ENCODE data around the gene TMSB4X.
A peak's percentile ranks its signal among the peaks of the same experiment; 100 is the strongest.

TMSB4X gene

DNA sequence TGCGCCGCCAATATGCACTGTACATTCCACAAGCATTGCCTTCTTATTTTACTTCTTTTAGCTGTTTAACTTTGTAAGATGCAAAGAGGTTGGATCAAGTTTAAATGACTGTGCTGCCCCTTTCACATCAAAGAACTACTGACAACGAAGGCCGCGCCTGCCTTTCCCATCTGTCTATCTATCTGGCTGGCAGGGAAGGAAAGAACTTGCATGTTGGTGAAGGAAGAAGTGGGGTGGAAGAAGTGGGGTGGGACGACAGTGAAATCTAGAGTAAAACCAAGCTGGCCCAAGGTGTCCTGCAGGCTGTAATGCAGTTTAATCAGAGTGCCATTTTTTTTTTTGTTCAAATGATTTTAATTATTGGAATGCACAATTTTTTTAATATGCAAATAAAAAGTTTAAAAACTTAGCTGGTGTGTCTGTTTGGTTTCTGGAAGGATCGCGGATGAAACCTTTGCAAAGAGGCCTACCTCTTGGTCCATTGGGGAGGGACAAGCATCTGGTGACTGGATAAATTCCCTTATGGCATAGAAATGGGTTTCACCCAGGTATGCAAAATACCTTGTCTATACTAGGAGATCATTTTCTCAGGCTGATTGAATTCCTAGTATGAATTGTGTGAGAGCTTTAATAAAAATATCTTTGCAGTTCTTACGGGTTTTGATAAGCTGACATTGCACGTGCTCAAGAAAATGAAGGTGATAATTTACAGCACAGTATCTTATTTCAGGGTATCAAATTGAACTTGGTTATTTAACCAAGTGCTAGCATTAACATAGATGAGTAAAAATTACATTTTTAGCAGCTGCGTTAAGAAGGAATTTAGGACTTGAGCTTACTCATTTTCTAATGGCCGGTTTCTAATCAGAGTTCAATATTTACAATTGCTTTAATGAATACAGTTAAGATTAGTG lies 2.2 kb downstream of the TMSB4X start:
- DNase-seq = peak; percentile 8

DNA sequence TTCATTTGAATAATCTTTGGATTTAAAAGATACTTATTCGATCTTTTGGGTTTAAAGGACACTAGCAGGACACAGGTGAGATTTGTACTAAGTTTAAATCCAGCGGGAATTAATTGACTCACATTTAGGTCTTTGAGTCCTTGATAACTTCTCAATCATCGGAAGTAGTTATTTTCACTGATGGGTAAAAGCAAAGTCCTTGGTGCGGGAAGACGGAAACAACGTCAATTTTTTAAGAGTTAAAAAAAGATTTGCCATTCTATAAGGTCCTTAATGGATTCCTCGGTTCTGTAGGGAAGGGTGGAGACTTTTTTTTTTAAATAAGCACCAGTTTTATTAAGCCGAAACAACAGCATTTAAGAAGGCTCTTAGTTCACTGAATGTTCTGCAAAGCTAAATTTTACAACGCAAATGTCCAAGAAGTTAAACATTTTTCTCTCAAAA lies 2.9 kb downstream of the TMSB4X start:
- no peak for DNase-seq

DNA sequence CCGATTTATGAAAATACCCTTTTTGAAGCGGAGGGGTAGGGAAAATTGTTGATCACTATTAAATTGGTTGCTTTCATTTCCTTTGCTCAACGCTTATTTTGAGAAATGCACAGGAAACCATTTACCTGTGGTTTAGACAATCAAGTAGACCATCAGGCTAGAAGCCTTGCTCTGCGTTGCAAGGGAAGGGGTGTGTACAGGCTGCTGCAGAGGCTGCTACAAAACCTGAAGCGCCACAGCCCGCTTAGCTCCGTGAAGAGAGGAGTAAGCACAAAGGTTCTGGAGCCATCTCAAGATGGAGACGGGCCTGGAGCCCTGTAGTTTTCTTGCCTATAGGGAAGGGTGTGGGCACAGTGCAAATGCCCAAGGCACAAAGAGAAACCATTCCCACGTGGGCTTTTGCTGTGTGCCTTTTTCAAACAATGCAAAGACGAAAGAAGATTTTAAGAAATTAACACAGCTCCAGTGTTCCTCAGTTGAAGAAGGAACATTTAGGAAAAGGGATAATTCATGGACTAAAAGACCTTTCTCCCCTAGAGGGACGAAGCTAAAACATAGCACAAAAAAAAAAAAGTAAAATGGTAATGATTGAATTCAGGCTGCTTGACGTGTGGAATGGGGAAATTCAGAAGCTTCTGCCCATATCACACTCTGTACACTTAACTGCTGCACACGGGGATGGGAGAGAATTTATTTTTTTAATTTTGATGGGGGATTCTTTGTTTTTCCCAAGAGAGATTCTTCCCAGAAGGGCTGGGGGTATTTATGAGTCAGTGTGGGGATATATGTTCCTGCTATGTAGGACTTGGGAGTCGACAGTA lies 3.5 kb downstream of the TMSB4X start:
- DNase-seq = peak; percentile 93

DNA sequence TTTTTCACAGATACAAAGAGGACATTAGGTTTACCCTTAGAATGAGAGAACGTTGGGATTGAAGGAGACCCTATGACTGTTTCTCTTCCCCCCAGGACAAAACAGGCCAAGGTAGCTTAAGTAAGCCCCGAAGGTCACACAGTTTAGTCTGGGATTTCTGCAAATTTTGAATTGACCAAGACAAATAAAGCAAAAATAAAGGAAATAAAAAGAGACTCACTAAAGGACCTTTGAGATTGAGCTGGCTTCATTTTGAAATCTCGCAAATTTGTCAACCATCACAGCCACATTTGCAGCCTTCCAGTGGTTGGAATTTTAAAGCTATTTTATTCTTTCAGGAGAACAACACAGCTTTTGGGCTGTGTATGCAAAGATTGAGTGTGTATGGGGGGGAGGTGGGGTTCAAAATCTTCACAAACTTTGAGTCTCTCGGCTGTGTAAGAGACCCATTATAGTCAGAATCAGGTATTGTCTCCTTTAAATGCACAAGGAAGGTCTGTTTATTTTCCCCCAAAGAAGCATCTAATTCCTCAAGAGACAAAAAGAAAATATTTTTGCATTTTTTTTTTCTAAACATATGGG lies 4.2 kb downstream of the TMSB4X start:
- peak; percentile 64 for DNase-seq

DNA sequence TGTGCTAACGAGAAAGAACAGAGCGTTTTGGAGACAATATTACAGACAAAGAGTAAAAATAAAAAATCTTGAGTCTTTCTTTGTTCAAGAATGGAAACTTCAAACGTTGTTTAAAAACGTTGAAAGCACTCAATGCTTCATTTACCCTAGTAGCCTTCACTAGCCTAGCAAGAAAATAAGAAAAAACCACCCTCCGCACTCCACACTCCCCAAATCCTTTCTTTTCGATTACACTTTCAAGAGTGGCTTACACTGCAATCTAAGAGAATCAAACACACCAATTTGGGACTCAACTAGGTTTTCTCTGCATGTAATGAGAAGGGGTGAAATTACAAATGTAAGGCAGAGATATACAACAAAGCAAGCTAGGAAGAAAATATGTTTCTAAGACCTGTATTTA lies 4.7 kb downstream of the TMSB4X start:
- no peak for DNase-seq

DNA sequence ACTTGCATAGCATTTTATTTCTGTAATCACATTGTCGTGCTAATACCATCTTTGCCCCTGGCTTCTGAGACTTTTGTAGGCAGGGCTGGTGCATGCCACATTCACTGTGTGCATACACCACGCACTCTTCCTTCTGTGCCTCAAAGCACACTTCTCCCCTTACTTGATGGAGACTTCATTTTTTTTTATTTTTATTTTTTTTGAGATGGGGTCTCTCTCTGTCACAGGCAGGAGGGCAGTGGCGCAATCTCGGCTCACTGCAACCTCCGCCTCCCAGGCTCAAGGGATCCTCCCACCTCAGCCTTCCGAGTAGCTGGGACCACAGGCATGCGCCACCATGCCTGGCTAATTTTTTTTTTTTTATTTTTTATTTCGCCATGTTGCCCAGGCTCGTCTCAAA lies 5.1 kb downstream of the TMSB4X start:
- DNase-seq = peak; percentile 10

DNA sequence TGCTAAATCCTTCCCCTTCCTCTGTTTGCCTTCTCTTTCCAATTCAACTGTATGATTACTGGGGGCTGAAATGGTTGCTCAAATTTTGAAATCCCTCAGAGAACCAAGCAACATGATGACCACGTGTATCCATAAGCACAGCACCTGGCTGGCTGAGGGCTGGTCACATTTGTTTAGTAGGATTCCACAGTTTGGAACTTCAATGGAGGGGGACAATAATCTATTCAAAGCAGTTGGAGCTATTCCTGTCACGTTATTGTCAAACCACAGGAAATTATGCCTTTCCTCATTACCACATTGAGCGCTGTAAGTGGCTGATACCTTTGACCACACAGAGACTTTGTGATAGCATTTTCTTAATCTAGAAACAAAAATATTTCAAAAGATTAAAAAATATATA lies 7.0 kb downstream of the TMSB4X start:
- DNase-seq = no peak

DNA sequence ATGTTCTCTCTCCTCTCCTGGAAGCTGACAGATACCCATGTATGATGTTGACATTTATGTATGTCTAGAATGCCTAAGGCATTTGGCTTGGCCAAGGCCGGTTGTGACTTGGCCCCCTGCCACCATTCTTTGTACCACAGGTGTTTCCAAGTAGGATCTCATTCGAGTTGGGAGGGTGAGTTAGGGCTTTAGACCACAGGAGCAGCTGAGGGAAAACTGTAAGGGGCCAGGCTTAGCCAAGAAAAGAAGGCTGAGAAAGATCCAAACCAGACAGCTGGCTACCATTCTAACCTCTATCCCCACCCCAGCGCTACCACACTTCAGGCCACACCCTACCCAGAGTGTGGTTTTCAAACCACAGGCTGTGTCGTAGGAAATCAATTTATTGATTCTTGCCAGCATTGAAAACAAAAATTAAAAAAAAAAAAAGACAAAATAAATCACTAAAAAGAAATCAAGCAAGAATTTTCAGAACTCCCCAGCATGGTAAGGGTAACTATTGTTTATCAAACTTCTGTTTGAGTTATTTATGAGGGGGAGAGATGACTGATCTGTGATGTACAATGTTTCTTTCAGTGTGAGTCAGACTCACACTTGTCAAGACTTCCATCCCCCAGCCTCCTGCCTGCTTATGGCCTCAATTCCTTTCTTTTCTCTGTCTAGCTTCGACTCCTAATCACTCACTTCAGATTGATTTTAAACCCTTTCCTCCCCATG lies 9.9 kb downstream of the TMSB4X start:
- DNase-seq = peak; percentile 54

DNA sequence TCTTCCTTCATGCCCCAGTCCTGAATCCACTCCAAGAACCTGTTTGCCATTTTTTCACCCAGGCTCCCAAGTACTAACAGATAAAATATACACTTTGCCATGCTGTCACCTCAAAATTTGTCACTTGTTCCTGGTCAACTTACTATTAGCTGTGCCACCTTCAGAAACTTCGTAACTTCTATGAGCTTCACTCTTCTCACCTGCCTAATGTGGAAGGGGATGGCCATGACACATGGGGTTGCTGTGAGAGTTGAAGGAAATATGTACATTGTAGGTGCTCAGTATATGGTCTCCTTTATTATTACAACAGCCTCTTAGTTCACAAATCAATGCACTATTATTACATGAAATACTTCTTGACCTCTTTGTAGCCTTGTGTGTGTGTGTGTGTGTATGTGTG lies 10.4 kb downstream of the TMSB4X start:
- no peak for DNase-seq

DNA sequence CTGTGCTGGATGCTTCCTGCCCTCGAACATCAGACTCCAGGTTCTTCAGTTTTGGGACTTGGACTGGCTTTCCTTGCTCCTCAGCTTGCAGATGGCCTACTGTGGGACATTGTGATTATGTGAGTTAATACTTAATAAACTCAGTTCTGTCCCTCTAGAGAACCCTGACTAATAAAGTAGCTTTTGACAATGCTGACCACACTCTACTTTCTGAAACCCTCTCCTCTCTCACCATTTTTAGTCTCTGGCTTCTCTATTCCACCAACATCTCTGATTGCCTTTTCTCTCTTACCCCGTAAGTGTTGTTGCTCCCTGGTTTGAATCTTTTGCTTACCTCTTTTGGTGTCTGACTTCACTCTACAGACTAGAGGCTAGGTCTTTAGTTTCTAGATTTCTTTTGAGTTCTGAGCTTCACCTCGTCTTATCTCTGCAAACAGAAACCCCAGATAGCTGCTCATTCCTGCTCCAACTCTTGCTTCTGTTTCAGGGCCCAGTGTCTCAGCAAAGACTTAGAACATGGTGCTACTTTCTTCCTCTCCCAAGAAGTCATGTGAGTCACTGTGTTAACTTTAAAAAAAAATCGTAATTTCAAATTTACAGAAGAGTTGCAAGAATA lies 11.4 kb downstream of the TMSB4X start:
- no peak for DNase-seq

DNA sequence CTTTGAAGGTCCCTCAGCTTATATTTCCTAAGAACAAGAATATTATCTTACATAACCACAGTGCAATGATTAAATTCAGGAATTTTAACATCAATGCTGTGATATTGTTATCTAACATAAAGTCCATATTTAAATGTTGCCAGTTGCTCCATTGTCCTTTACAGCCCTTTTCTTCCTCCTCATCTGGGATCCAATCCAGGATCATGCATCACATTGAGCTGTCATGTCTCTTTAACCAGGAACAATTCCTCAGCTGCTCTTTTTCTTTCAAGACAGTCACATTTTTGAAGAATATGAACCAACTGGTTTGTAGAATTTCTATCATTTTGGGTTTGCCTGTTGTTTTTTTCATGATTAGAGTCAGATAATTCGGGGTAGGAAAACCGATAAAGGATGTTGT lies 12.0 kb downstream of the TMSB4X start:
- no peak for DNase-seq

DNA sequence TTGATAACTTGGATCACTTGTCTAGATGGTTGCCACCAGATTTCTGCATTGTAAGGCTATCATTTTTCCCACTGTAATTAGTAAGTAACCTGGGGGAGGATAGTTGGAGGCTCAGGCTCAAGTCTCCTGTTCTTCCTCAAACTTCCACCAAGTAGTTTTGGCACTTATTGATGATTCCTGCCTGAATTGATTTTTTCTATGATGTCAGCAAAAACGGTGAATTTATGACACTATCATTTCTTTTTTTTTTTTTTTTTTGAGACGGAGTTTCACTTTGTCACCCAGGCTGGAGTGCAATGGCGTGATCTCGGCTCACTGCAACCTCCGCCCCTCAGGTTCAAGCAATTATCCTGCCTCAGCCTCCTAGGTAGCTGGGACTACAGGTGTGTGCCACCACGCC lies 12.4 kb downstream of the TMSB4X start:
- no peak for DNase-seq

DNA sequence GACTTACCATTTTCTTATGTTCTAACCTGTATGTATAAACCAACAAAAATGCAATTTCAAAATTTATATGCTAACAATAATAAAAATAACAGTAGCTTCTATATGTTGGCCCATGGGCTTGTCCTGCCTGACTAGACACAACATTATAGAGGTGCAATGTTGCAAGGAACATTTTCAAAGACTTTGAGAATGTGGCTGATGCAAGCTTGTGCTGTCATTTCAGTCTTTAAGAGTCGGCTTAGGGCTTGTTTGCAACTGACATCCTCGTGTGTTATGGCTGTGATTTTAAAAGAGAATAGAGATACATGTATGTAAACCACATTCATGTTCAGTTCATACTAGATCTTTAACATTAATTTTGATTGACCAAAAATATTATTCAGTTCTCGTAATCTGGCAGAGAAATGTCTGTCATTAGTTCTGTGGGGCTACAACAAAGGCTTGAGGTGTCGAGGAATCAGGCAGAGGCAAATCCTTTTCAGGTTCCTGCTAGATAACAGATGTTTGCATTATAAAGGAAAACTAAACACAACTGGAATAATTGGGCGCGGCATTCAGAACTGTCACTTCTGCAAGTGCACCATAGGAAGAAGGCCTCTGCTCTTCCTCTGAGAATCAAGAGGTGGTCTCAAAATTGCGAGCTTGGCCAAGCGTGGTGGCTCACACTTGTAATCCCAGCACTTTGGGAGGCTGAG lies 13.1 kb downstream of the TMSB4X start:
- DNase-seq = no peak

DNA sequence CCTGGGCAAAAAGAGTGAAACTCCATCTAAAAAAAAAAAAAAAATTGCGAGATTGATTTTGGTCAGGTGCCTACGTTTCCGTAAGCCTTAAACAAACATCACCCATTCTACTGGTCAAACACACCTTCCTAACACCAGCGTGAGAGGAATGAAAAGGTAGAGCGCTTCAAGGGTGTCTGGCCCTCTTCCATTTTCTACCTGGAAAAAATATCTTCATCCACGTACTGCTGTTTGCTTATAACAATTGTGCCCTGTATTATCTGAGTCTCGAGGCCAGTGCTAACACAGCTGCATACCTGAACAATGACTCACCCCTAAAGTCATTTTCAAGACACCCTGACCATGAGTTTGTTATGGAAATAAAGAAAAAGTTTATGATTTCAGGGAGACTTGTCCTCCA lies 13.9 kb downstream of the TMSB4X start:
- DNase-seq = peak; percentile 78

DNA sequence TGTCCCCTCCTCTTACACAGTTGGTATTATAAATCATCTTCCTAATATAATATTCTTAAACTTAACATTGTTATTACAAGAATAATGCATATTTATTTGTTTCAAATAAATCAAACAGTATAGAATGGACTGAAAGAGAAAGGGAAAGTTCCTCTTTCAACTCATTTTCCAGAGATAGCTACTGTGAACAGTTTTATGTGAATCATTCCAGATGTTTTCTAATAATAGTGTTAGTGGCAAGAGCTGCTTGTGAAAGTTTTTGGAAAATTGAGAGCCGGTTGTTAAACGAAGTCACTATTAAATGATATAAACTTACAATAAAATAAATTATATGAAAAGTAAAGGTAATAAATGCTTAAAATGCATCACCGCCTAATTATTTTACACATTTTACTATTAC lies 14.6 kb downstream of the TMSB4X start:
- DNase-seq = no peak

DNA sequence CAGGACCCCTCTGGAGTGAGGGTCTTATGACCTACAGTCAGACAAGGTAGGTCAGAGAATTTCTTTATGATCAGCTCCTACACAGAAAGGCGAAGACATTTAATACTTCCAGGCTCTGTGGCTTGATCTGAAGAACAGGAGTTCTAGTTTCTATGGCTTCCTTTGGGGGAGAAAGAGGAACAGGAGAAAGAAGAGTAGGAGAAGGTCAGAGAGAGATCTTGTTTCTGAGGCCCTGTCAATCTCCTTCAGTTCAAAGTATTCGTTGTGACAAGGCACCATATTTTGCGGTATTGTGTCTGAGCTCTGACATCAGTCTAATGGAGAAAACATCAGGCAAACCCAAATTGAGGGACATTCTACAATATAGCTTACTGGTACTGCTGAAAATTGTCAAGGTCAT lies 16.7 kb downstream of the TMSB4X start:
- DNase-seq = no peak

DNA sequence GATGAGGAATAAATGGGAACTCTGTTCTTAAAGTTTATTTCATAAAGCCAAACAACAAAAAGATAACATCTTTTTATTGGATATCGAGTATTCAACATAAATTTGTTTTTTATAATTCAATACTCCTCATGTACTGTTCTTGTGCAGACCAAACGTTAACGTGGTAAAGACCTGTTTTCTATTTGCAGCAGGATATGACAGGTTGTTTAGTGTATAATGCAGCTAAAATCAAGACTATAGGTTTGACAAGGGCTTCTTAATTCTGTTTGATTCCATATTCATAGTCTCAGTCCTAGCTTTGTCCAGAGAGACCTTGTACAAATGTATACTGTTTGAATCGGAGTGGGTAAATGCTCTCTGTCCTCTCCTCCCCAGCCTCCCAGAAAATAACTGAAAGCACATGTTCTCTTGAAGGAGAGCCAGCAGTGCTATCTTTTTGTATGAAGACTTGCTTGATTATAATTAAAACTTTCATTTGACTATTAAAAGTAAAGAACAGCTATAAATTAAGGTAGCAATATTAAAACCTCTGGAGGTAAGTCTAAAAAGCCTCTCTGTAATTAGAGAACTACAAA lies 17.7 kb downstream of the TMSB4X start:
- DNase-seq = no peak

DNA sequence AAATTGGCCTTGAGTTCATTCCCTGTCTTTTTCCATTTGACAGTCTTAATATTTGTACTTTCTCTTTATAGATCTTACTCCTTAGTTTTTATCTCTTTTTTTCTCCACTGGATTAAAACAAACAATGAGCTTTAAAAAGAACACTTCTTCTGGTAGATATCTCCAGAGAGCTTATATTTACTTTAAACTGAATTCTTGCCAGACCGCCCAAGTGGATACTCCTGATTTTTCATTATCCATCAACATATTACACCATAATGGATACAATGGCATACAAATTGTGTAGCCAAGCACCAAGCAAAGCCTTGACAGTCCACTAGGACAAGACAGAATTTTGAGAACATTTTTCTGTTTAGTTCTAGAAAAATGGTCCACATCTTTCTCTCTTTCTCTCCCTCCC lies 18.9 kb downstream of the TMSB4X start:
- no peak for DNase-seq

DNA sequence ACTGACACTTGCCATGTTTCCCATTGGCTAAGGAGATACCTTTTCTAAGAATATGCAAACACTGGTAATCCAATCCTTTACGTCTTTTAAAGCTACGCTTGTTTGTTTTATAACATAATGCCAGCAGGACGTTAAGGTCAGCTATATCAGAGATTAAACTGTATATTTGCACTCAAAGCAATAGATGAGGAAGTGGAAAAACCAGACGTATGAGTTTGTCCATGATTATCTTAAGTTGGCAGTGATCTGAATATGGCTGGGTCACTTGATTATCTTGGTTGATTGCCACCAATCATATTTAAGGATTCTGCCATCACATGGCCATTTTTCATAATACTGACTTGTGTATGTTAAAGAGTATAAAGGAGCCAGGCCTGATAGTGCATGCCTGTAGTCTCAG lies 19.4 kb downstream of the TMSB4X start:
- DNase-seq = no peak

DNA sequence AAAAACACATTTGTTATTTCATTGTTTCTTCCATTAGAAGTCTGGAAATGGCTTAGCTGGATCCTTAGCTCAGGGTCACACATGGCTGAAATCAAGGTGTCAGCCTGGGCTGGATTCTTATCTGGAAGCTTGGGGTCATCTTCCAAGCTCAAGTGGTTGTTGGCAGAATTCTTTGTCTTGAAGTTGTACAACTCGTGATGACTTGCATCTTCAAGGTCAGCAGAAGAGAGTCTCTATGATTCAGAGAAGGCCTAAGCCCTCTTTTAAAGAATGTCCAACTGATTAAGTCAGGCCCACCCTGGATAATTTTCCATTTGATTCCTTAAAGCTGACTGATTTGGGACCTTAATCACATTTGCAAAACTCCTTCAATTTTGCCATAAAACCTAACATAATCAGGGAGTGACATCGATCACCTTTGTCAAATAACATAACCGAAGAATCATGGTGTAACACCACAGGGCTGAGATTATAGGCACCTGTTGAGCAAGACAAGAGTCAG lies 22.1 kb downstream of the TMSB4X start:
- DNase-seq = no peak
